22Rv1 (cell line): ENCODE data around the gene INPP5A.

ENCODE experiments used
- CTCF ChIP-seq: fragments of 450-650 bp; IDR thresholded peaks from 2 replicates; pipeline ENCODE4 v1.5.1; 2017; ENCODE audit warnings: mild to moderate bottlenecking
- ZFX ChIP-seq: fragments of 450-650 bp; IDR thresholded peaks from 2 replicates; pipeline ENCODE4 v1.6.1; 2017; ENCODE audit warnings: antibody characterized with exemption, borderline replicate concordance

GRCh38 chr10:132828681-132829080 lies 291.1 kb downstream of the INPP5A start:
- TF ChIP-seq CTCF (no peak), ZFX (no peak)
